GM04504 (cell line): Measurements from ENCODE around the gene SPARCL1.
A peak's percentile ranks its signal among the peaks of the same experiment; 100 is the strongest.

Source experiments
- DNase-seq: peaks from one replicate; pipeline ENCODE4 v3.0.0-alpha.2; 2012; ENCODE audit warnings: low read depth

SPARCL1 gene

GRCh38 chr4:87540146-87541058, 11.2 kb upstream of the SPARCL1 start:
- no peak for DNase-seq

- DNase-seq: no peak
Observed at GRCh38 chr4:87532907-87533306, 3.7 kb upstream of the SPARCL1 start.

GRCh38 chr4:87532109-87532508, 2.9 kb upstream of the SPARCL1 start:
- no peak for DNase-seq

GRCh38 chr4:87531621-87532020, 2.4 kb upstream of the SPARCL1 start:
- no peak for DNase-seq

GRCh38 chr4:87530868-87531267, 1.7 kb upstream of the SPARCL1 start:
- DNase-seq: peak; percentile 47

- DNase-seq: no peak
Observed at GRCh38 chr4:87530229-87530628, 1.1 kb upstream of the SPARCL1 start.

- DNase-seq: no peak
Observed at GRCh38 chr4:87527431-87528220, 1.6 kb downstream of the SPARCL1 start.

GRCh38 chr4:87525636-87526295, 3.4 kb downstream of the SPARCL1 start:
- DNase-seq: no peak

- no peak for DNase-seq
Observed at GRCh38 chr4:87524456-87524855, 4.7 kb downstream of the SPARCL1 start.

GRCh38 chr4:87523307-87523706, 5.9 kb downstream of the SPARCL1 start:
- DNase-seq: no peak

GRCh38 chr4:87521757-87522374, 7.3 kb downstream of the SPARCL1 start:
- no peak for DNase-seq

GRCh38 chr4:87521319-87521718, 7.9 kb downstream of the SPARCL1 start:
- no peak for DNase-seq

- DNase-seq: no peak
Observed at GRCh38 chr4:87517621-87518020, 11.6 kb downstream of the SPARCL1 start.

GRCh38 chr4:87516683-87517082, 12.5 kb downstream of the SPARCL1 start:
- no peak for DNase-seq

GRCh38 chr4:87512400-87512799, 16.8 kb downstream of the SPARCL1 start:
- no peak for DNase-seq

GRCh38 chr4:87511500-87511899, 17.7 kb downstream of the SPARCL1 start:
- no peak for DNase-seq

- DNase-seq: no peak
Observed at GRCh38 chr4:87510747-87511146, 18.4 kb downstream of the SPARCL1 start.

- DNase-seq: peak; percentile 72
Observed at GRCh38 chr4:87506974-87507701, 22.0 kb downstream of the SPARCL1 start.

- no peak for DNase-seq
Observed at GRCh38 chr4:87505862-87506261, 23.3 kb downstream of the SPARCL1 start.

- no peak for DNase-seq
Observed at GRCh38 chr4:87502580-87503238, 26.5 kb downstream of the SPARCL1 start.

GRCh38 chr4:87500092-87500462, 29.1 kb downstream of the SPARCL1 start:
- no peak for DNase-seq
